ENCODE measurements around the gene RENBP. TPM values are rescaled to one million over a fixed set of nuclear protein-coding genes. Genes with fewer than 3 reads are reported as not detected.

The RENBP gene
- total and polyA plus RNA-seq, 9 of the 15 experiments (the other 6 are each of a cell fraction or from before 2014, with no cell fraction given), result 0.07 to 14.8 (median 10.6) TPM; not detected in 1

GRCh38 chrX:153971450-153972367 lies 27.3 kb upstream of the RENBP start, which contains the start of gene HCFC1 (continued):
- TF ChIP-seq ARID4B (CRISPR knock-in tag; IDR thresholded peaks at IDR 0.05) (peak; percentile 61; the same call in 1 of the 2 replicates), MEF2D (tag; conservative IDR thresholded peaks at IDR 0.05; ENCODE audit: low read depth) (peak; percentile 60; the same call in 1 of the 2 replicates), GTF2E2 (tag; IDR thresholded peaks at IDR 0.05) (peak; percentile 78; the same call in 1 of the 2 replicates), KHSRP (IDR thresholded peaks at IDR 0.05) (peak; percentile 40; the same call in 1 of the 2 replicates), ZNF644 (tag; IDR thresholded peaks at IDR 0.05; ENCODE audit: low read depth) (peak; percentile 44; the same call in 1 of the 2 replicates), NFIC (IDR thresholded peaks at IDR 0.05) (peak; percentile 42; the same call in 1 of the 2 replicates), IRF1 (CRISPR knock-in tag; IDR thresholded peaks at IDR 0.05; ENCODE audit: borderline replicate concordance) (no peak), TRIM28 (IDR thresholded peaks at IDR 0.05) (no peak), RERE (CRISPR knock-in tag; IDR thresholded peaks at IDR 0.05; ENCODE audit: borderline replicate concordance) (0 out of 2 replicates have a peak, but pooled peaks have one; percentile 60), ELF4 (CRISPR knock-in tag; IDR thresholded peaks at IDR 0.05) (peak; percentile 29; the same call in 1 of the 2 replicates), CBFA2T3 (IDR thresholded peaks at IDR 0.05) (0 out of 2 replicates have a peak, but pooled peaks have one; percentile 5)
